EL (cell line): ENCODE data around the gene SGCD.
"Not testable (repeated sequence)": the region's sequence is repeated elsewhere in the genome, so short reads cannot be mapped to it uniquely, and the experiment has no call there.

Experiments used
- DNase-seq: peaks from one replicate; pipeline ENCODE4 v3.0.0-alpha.2; 2016

The SGCD gene

DNA sequence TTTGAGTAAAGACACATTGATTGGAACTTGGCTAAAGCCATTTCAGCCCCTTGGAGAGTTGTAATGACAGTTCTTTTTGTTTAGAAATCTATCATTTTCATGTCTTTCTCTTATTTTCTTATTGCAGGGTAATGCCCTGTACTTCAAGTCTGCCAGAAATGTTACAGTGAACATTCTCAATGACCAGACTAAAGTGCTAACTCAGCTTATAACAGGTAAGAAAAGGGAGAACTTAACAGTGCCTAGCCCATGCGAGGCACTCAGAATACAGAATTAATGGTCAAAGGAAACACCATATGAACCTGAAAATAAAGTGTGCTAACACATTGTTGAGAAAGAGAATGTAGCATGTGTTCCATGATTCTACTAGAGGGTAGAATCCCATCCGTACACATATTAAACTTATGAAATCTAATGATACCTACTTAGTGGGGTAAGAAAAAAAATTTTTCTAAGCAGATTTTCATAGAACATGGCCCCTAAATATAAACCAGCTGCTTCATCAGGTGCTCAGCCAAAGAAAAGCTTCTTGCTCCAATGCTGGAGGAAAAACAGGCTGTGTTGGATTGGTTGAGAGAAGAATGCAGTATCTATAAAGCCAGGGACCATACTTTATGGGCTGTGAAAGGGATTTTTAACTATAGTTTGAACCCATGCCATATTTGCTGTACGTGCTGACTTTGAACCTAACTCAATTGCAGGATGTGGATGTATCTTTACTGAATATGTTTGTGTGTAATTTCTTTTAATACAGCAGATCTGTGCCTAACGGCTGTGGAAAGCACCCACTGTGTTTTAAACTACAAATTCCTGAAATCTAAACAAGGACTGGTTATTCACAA is 262.4 kb downstream of the SGCD start:
- no peak for DNase-seq

DNA sequence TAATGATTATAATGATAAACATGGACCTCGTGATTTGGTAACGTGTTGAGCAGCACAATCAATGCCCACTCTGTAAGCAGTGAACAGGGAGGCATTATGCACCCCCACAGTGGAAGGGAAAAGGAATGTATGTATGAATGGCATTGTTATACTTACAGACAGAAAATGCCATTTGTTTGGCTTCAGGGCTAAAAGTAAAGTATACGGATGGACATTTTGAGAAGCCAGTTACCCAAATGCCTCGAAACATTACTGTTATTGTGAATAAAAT is 262.9 kb downstream of the SGCD start:
- DNase-seq: no peak

DNA sequence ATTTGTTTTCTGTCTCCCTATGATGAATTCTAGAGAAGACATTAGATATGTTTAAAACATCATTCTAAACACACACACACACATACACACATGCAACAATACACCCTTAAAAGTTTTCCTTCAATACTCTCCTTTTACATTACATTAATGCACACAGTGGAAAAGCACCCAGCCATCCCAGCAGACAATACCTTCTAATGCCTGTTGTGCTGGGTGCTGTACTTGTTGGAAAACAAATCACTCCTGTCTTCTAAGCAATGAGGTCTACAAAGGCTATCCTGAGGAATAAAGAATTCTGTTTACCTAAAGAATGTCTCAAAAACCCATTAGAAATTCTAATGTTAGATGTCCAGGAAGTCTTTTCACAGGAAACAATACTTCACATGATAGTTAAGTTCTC is 264.0 kb downstream of the SGCD start:
- no peak for DNase-seq

DNA sequence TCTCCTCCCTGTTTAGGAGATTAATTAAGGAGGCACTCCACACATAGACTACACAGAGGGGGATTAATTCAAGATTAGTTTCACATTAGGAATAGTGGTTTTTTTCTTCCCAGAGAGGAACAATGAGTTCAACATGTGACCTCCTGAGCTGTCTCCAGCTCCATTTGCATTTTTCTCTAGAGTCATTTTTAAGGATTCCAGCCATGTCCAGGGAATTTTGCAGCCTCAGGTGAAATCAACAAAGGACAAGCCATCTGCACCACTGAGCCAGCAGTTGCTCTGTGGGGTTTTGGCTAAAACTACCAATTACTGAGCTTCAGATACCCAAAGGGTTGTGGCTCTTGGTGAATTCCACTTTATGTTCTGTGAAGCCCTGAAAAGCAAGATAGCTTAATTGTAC is 264.7 kb downstream of the SGCD start:
- no peak for DNase-seq

GRCh38 chr5:156593546-156593945 is 266.6 kb downstream of the SGCD start:
- no peak for DNase-seq

DNA sequence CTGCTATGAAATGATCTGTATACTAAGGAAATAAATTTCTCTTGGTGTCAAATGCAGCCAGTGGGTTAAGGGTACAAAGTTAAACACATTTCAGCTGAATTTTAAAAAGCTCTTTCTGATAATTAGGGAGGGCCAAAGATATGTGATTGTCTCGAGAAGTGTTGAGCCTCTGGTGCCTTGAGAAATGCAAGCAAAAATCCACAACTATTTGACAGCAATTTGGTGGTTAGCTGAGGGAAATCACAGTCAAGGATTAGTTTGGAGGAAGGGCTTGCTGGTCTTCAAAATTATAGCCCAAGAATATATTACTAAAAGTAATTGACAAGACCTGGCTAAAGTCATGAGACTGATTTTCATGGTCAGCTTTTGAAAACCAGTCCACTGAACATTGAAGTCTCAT is 267.4 kb downstream of the SGCD start:
- no peak for DNase-seq

GRCh38 chr5:156595132-156595787 is 268.3 kb downstream of the SGCD start:
- no peak for DNase-seq

DNA sequence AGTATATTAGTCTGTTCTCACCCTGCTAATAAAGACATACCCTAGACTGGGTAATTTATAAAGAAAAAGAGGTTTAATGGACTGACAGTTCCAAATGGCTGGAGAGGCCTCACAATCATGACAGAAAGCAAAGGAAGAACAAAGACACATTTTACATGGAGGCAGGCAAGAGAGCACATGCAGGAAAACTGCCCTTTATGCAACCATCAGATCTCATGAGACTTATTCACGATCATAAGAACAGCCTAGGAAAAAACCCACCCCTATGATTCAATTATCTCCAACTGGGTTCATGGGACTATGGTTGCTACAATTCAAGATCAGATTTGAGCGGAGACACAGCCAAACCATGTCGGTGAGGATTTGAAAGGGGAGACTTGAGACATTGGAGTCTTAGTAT is 270.3 kb downstream of the SGCD start:
- no peak for DNase-seq

DNA sequence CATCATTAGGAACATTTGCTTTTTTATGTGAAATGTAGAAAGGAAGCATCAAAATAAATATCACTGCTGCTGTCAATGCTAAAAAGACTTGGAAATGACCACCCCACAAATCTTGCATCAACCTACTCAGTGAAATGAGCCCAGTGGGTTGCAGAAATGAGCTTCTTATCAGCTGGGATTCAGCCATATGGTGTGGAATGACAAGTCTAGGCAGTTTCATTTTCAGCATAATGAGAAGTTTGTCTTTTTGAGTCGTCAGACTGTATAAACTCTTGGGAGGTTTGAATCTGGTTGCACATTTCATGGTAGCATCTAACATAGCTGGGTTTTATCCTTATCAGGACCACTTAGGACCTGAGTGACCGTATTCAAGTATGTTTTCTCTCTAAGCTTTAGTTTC is 272.0 kb downstream of the SGCD start:
- no peak for DNase-seq

GRCh38 chr5:156610582-156610981 is 283.6 kb downstream of the SGCD start:
- DNase-seq: not testable (repeated sequence)

GRCh38 chr5:156615901-156616300 is 288.9 kb downstream of the SGCD start:
- no peak for DNase-seq

GRCh38 chr5:156617426-156617825 is 290.5 kb downstream of the SGCD start:
- no peak for DNase-seq

DNA sequence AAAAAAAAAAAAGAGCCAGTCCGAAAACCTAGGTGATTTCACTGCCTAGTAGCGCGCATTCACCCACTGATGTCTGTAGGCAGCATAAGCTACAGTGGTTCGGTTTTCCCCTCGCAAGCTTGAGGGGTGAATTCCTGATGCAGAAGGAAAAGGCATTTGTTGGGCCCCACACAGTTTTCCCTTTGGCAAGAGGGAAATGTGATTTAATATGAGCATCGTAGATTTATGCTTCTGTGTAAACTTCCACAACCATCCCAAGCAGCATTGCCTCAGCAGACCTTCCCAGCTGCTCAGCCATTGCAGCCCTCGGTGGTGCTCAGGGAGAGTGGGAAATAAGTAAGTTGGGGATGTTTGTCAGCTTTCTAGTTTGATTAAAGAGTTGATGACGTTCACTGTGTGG is 291.6 kb downstream of the SGCD start:
- no peak for DNase-seq

DNA sequence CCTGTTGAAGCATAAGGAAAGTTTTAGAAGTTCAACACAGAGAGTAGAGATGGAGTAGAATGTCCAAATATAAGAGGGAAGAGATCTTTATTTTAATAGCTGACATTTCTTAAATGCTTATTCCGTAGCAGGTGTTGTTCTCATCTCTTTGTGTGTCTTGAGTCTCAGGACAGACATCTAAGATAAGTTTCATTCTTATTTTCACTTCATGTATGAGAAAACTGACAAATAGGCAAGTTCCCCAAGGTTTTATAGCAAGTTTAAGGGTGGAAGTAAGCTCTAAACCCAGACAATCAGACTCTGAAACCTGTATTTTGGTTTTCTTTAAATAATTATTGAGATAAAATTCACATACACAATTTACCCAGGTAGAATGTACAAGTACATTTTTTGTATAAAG is 294.8 kb downstream of the SGCD start:
- no peak for DNase-seq

GRCh38 chr5:156623381-156624040 is 296.5 kb downstream of the SGCD start:
- DNase-seq: no peak

DNA sequence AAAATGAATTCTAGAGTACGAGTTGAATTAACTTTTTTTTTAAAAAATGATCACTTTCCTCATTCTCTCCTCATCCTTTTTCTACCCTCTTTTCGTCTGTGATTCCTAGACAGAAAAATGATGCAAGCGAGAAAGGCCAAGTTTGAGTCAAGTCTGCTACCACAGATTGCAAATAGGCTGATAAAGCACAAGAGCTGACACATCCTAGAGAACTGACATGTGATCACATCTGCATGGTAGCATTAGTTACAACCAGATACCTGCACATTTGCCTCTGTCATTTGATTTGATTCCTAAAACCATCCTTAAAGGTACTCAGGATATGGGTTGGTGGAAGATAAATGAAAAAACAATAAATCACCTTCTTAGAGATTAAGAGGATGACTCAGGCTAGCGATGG is 297.7 kb downstream of the SGCD start:
- no peak for DNase-seq

- no peak for DNase-seq
Measured at GRCh38 chr5:156628421-156628820, 301.5 kb downstream of the SGCD start.

DNA sequence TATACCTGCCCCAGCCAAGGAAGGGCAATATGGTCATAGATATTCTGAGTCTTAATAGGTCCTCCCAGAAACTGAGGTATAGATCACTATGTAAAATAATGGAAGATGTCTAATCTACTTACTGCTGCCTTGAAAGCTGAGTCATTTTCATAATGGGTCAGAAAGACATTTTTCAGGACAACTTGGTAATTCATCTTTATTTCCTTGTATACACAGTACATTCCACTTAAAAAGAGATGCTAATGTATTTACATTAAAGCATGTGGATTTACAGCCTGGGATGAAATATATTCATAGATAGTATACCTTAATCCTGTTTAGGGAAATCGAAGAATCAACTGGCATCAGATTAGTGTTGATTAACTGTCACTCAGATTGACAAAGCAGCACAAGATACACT is 304.0 kb downstream of the SGCD start:
- DNase-seq: no peak

GRCh38 chr5:156634301-156634700 is 307.3 kb downstream of the SGCD start:
- no peak for DNase-seq

DNA sequence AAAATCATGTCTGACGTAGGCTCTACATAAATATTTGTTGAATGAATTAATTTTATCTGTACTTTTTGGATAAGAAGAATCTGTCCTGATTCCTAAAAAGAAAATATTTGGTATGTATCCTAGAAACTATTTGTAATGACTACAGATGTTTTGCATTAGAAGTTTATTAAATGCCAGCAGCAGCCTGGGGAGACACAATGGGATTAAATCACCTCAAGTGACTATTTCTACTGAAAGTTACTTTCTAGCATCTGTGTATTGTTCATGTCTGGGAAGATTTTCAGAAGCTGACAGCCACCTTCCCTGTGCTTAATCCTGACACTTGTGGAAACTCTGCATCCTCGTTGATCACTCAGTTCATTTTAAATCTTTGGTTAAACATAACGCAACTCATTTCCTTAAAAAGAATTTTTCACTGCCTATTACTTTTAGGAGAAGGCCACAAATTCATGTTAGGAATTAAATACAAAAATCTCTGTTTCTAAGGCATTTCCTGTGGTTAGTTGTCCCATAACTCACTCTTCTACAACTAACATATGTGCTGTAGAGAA is 313.8 kb downstream of the SGCD start:
- DNase-seq: no peak

DNA sequence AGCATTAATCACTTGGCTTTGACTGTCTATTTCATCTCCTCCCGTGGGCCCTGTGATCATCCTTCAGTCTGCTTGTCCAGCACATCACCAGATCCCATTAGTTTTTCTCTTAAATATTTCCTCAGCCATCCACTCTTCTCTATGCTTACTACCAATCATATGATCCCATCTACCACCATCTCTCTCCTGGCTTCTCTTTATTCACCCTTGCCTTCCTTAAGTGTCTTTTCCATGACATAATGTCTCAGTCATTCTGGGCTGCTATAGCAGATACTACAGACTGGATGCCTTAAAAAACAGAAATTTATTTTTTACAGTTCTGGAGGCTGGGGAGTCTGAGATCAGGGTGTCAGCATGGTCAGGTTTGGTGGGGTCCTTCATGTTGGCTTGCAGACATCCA is 314.7 kb downstream of the SGCD start:
- no peak for DNase-seq

- no peak for DNase-seq
Measured at GRCh38 chr5:156647034-156647451, 320.1 kb downstream of the SGCD start.

- DNase-seq: no peak
Measured at GRCh38 chr5:156654444-156654843, 327.5 kb downstream of the SGCD start.

GRCh38 chr5:156655732-156656131 is 328.8 kb downstream of the SGCD start:
- no peak for DNase-seq
